HG02885 (cell line): ENCODE measurements around the gene HOXB5.

ENCODE experiments used
- ATAC-seq: cut with Tn5 transposase; IDR thresholded peaks from one replicate; pipeline ENCODE4 v1.9.1; 2021; ENCODE audit warnings: mild to moderate bottlenecking; ENCODE audit not compliant: unreplicated experiment, poor library complexity

HOXB5 gene

DNA sequence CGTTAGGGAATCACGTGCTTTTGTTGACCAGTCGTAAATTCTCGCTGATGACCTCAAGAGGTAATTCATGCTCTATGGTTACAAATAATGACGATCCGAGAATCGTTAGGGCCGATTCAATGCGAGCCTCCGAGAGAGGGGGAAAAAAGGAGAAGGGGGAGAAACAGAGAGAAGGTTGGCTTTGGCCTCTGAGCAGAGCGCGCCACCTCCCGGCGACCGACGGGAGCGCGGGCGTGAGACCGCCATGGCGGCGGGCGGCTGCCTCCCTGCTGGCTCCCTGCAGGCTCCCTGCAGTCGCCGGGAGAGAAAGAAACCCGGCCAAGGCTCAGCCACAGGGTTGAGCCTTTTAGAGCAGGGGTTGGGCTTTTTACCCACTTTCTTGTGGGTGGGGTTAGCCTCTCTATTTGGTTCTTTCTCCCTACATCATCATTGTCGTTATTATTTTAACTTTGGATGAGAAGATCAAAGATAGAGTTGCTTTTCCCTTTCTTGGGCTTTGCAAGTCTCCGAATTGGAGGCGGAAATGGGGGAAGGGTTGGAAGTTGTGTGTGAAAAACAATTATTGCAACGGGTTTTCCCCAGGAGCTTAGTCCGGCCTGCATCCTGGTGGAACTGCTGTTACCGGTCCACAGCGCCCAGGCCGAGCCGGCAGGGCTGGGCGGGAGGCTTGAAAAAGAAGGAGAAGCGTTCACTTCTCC is 410 bp upstream of the HOXB5 start:
- ATAC-seq: peak; percentile 43

DNA sequence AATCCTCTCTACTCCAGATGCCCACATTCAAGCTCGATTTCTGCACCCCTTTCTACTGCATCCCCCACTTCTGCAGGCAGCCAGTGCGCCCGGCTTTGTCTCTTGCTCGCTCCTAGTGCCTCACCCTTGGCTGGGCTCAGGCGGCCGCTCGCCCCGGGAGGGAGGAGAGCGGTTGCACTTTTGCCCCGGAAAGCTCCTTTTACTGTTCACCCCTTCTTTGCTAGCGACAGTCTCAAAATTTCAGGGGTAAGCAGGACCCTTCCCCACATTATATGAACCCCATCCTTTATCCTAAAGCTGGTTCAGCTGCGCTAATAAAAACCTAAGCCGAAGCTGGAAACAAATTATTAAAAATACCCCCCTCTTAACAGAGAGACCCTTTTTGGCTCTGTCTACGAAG is 1.0 kb downstream of the HOXB5 start:
- no peak for ATAC-seq

DNA sequence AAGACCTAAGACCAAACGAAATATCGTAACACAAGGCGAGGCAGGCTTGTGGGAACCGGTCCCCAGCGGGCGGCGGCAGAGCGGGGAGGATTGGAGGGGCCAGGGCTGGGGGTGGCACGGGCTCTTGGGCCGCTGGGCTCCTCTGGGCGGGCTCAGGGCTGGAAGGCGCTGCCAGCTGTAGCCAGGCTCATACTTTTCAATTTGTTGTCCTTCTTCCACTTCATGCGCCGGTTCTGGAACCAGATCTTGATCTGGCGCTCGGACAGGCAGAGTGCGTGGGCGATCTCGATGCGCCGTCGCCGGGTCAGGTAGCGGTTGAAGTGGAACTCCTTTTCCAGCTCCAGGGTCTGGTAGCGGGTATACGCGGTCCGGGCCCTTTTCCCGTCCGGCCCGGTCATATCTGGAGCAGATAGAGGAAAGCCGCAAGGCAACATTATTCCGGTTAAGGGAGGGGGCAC is 1.5 kb downstream of the HOXB5 start:
- no peak for ATAC-seq

DNA sequence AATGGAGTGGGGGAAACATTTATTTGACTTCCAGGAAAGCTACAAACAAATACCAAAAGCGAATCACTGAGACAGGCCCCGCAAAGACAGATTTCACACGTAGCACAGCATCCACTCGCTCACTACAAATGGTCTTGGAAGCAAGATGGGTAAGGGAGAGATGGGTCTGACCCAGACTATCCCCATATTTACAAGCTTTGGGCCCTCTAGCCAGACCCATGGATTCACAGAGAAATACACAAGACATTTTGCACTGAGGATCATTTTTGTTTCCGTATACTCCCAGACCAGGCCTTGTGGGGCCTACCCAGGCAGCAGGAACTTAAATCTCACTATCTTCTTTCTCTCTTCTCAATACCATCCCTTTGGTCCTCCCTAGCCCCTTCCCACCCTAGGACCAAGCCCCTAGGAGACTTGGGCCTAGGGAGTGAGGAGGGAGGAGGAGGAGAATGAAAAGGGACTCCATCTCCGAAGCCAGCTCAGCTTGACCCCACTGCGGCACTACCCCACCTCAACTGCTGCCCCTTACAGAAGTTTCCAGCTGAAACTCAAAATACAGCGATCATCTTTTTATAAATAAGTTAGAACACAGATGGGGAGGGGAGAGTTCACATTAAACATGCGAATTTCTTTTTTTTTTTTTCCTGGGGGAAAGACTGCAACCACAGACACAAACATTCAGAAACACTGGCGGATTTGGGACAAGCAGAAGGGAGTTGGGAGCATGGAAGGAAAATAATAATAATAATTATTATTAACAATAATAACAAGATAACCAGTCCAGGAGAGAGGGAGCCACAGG is 2.1 kb downstream of the HOXB5 start:
- ATAC-seq: no peak

DNA sequence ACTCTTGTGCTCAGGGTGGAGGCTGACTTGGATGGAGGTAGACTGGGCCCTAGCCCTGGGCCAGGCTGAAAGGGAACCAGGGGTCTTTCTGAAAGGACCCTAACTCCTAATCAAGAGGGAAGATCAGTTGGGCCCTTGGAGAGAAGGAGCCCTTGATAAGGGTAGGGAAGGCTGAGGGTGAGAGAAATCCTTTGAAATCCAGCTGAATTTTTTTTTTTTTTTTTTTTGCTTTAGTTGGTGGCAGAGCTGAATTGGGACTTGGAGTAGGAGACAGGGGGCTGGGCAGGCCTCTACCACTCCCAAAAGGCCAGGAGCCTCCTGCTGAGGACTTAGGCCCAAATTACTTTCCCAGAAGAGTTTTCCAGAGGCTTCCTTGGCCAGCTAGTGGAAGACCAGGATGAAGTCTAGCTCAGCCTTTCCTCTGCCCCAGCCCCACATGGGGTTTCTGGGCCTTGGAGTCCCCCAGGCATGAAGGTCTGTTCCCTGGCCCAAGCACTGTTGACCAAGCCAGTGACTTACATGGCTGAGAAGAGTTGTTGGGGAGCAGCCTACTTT is 2.9 kb downstream of the HOXB5 start:
- no peak for ATAC-seq

DNA sequence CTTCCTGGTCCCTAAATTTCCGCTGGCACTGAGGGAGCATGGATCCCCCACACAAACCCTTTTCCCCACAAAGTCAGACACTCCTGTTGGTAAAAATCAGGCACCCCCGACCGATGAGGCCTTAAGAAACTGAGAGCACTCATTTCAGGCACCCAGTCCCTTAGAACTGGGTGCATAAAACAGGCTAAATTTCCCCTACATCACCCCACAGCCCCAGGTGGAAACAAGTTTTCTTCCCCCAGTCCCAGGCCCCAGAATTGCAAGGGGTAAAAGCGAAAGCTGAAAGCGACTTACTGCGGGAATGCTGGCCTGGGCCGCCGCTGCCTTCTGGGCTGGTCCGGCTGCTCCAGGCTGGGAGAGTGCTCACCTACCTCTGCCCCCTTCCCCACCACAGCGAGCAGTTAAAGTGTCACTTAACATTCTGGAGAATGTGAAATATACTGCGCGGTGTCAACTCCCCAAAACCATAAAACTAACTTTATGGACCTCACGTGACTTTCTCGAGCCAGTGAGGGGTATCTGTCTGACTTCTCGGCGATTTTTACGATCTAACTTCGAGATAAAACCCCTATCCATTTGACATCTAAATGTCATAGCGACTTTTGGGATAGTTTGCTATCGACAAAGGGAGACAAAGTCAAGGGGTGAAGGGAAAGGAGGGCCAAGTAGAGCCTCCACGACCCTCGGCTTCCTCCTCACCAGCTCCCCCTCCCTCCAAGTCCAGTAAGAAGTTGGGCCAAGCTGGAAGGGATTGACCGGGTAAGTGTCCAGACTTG is 3.6 kb downstream of the HOXB5 start, which contains the start of gene HOXB3:
Gene HOXB3 (minus strand): TSS at position 411 of the 776 bp plus-strand sequence. CDS start 37,767 bp downstream, outside the sequence.
- ATAC-seq: no peak

DNA sequence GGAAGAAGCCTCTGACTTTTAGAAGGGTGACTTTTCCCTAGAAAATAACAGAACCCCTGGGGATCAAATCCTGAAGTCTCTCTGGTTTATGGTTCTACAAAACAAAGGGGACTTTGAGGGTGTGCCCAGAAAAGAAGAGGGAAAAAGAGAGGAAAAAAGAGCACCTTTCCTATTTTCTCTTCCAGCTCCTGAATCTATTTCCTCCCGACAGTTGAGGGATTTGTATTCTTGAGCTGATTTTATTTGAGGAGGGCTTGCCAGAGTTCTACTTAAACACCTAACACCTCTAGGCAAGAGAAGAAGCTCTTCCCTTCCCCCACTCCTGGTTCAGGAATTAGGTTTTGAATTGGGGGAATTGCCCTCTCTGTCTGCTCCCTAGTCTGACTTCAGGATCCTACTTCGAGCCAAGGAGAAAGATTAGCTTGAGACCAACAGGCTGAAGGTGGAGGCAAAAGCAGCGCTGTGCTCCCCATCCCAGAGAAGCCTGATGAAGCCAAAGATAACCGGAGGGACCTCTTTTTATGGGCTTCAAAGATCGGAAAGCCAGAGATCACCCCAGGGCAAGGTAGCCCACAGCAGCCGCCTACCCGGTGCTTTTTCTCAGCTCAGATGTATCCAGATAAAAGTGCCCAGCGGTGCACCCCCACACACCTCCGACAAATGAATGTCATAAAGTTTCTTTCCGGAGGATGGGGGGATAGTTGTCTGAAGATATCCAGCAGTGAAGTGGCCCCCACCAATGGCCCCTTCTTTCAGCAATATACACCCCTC is 4.3 kb downstream of the HOXB5 start:
- ATAC-seq: no peak

DNA sequence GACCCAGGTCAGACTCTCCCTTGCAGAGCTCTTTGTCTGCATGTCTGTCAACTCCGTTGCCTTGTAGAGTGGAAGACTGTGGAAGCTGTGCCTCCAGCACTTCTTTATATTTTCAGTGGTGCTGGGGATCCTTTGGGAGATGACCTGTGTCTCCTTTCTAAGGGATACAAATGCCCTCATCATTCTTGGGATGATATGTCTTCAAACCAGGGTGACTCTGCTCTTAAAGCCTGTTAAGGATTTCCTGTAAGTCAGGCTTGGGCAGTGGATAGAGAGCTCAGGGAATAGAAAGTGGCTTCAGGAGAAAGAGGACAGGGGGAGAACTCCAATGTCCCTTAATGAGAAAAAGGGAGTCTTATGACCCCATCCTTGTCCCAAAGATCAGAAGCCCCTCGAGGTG is 5.1 kb downstream of the HOXB5 start:
- no peak for ATAC-seq

DNA sequence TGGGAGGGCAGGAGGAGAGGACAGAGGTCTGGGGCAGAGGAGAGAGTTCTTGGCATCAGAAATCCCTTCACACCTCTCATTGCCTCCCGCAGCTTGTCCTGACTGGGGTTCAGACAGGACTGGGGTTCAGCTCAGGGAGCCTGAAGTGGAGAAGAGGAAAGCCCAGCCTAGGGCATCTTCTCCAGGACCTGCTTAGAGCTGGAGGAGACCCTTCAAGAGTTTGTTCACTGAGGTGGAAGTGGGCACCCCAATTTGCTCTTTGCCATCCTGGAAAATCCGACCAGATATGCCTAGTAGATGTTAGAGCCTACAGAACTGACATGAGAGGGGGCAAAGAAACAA is 5.5 kb downstream of the HOXB5 start:
- ATAC-seq: no peak

DNA sequence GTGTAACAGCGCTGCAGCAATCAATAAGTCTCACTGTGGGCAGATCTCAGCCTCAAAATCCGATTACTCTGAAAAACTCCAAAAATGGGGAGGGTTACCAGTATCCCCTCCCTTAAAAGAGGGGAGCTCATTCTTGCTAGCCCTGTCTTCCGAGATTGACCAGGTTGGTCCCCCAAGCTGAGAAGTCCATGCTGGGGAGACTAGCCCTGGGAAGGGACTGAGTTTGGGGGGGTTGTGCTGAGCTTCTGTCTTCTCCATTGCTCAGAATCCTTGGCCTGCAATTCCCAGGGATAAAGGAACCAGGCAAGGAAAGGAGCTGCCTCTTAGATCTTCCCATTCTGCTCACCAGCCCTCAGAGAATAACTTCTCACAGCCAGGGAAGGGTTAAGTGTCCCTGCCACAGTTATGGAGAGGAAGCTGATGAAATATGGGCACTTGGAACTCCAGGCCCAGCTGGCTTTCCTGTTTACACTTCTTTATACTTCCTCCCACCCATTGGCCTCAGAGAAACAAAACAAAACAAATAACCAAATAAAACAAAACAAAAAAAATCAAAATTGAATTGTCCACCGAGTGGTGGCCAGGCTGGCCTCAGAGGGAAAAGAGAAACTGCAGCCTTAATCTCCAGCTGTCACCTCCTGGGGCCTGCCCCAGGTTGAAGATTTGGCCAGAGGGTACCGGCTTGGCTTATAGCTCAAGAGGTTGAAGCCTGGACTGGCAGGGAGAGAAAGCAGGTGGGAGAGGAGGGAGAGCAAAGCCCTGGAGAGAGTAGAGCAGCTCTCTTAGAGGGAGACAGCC is 6.1 kb downstream of the HOXB5 start:
- no peak for ATAC-seq

DNA sequence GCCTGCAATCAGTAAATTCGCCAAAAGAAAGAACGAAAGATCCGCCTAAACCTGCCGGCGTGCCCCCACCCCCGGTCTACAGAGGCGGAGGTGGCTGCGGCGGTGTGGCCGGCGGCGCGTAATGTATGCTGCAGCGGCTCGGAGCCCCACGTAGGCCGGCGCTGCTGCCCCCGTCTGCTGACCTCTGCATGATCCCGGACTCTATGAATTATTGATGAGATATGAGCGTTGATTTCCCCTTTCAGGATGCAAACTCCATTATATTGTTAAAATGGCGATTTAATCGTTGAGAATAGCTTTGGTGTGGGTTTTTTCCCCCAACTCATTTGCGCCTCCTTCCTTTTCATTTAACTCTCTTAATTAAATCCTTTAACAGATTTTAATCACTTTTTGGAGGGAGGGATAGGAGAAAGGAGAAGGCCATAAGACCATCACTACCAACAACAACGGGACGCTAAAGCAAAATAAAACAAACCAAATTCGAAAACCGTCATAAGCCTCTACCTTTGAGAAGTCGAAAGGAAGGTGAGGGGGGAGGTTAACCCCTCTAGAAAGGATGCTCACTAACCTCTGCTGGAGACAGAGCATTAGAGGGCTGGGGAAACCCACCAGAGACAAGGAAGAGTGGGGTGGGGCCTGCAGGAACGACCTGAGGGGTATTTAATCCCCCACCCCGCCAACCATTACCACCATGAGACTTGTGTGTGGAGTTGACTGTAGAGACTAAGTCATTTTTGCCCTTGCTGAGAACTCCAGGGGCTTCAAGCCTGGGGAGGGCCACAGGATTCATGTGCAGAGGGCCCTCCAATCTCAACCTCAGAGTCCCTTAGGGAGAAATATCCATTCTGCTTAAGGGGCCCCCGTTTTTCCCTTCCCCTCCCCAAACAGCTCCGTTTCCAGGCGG is 7.0 kb downstream of the HOXB5 start:
- no peak for ATAC-seq

DNA sequence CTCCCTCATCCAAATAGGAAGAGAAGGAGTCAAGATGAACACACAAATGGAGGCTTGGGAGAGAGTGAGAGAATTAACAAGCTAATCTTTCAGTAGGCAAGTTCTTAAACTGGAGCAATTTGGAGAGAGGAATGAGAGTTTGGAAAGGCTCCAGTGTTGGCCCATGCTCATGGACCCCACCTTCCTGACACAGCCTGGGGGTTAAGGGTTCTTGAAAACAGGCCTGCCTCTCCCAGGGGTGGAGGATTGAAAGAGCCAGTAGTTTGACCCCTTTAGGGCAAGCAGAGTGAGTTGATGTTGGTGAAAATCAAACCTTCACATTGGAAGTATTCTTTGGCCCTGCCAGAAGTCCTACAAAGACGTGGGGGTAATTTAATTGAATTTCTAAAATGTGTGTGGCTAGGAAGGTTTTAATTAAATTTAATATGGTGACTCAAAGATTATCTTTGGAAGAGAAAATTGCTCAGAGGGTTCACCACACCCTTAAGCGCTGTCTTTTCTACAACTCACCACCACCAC is 9.3 kb downstream of the HOXB5 start:
- ATAC-seq: no peak

DNA sequence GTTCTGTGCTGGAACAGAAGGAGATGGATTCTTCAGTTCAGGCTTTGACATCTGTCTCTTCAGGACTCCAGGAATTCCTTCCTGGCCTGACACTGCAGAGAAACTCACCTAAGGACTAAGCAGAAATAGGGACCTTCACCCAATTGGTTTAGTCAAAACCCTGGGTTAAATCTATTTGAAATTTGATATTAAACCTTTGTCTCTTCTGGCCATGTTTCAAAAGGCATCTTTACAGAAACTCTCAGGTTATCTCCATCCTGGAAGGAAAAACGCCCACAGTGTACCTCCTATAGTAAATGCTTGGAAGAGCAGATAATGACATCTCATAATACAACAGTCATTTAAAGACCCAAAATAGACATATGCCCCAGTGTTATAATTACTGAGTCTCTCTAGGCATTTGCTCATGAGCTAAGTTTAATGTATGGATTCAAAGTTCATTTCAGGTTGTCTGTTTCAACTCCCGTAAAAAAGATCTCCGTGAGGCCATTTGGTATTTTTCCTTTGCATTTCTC is 9.8 kb downstream of the HOXB5 start:
- no peak for ATAC-seq

DNA sequence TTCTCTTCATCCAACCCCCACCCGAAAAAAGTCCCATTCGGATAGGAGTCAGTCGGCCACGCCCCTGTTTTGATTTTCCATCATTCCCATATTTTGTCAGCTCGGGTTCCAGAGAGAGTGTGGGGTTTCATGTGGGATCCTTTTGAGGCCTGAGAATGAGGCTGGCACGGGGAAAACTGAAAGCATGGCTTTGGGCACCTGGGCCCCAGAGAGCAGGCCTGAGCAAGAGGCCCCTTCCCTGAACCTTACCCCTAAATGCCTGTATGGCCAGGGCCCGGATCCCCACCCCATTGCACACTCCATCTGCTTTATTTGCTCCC is 10.9 kb downstream of the HOXB5 start:
- ATAC-seq: no peak

DNA sequence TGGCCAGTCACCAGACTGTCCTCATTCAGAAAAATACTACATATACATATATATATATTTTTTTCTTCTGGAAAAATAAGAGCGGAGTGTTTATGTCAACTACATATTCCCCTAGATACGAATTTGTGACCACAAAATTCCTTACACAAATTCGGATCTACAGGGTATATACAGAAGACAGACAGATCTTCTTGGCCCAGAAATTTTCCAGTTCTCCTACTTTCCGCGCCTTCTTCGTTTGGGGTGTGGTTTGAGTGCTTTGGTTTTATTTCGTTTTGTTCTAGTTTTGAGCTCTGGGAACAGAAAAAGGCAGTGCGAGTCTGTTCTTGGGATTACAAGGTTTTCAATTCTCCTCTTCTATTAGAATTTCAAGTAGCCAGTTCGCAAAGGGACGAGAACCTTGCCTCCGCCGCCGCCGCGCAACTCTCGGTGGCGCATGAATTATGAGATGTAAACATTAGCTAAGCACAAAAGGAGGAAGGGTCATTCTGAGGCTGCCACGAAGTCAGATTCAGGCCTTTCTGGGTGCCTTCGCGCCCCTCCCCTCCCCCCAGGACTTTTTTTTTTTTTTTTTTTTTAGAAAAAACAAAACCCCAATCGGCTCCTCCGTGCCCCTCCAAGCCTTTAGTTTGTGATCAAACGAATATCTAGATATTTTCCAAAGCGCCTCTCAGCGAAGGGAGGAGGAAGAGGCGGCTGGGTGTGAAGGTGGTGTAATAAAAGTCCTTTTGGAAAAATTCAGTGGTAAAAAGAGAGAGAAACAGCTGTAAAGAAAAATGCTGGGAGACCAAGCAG is 13.6 kb downstream of the HOXB5 start:
- ATAC-seq: no peak

DNA sequence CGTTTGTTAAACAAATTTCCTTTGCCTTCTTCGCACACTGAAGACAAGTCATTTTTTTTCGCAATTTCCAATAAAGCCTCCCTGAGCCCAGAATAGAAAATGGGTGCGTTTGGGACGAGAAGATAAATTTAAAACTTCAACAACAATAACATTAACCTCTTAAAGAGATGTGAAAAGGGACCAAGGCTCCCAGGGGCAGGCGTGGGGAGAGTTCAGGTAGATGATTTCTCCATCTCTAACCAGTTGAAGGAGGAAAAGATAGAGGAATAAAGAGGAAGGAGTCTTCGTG is 14.2 kb downstream of the HOXB5 start:
- no peak for ATAC-seq
